ENCODE data around the gene RAD51B.

The RAD51B gene

GRCh38 chr14:68493152-68493911 lies 673.8 kb downstream of the RAD51B start:
- no peak for DNase-seq
- intact Hi-C loops (cut with DNase I) = no loop called here

- no peak for DNase-seq
Measured at GRCh38 chr14:68495101-68496039, 675.8 kb downstream of the RAD51B start.

GRCh38 chr14:68497011-68497410 lies 677.4 kb downstream of the RAD51B start:
- intact Hi-C loops (cut with DNase I) = no loop called here
- no peak for DNase-seq

More at GRCh38 chr14:68495101-68496039, 675.8 kb downstream of the RAD51B start:
- intact Hi-C loops (cut with DNase I) = no loop called here

GRCh38 chr14:68499451-68499850 lies 679.9 kb downstream of the RAD51B start:
- DNase-seq = no peak
- intact Hi-C loops (cut with DNase I) = no loop called here

- intact Hi-C loops (cut with DNase I) = no loop called here
- DNase-seq = no peak
Measured at GRCh38 chr14:68501171-68501570, 681.6 kb downstream of the RAD51B start.

GRCh38 chr14:68501614-68502052 lies 682.1 kb downstream of the RAD51B start:
- peak in 13 of 42 donors; percentile 10 to 50 (median 26) for DNase-seq
- intact Hi-C loops (cut with DNase I) = no loop called here

- intact Hi-C loops (cut with DNase I) = no loop called here
- DNase-seq = no peak
Measured at GRCh38 chr14:68502230-68502629, 682.7 kb downstream of the RAD51B start.

- no peak for DNase-seq
Measured at GRCh38 chr14:68503186-68503825, 683.7 kb downstream of the RAD51B start.

GRCh38 chr14:68504861-68505260 lies 685.3 kb downstream of the RAD51B start:
- no peak for DNase-seq
- intact Hi-C loops (cut with DNase I) = no loop called here

More at GRCh38 chr14:68503186-68503825, 683.7 kb downstream of the RAD51B start:
- intact Hi-C loops (cut with DNase I) = no loop called here

- peak in 5 of 42 donors; percentile 7 to 49 (median 21) for DNase-seq
- intact Hi-C loops (cut with DNase I) = no loop called here
Measured at GRCh38 chr14:68506021-68506644, 686.6 kb downstream of the RAD51B start.

GRCh38 chr14:68506645-68507419 lies 687.3 kb downstream of the RAD51B start:
- intact Hi-C loops (cut with DNase I) = no loop called here
- no peak for DNase-seq

- peak in 12 of 42 donors; percentile 19 to 72 (median 30) for DNase-seq
- intact Hi-C loops (cut with DNase I) = no loop called here
Measured at GRCh38 chr14:68507544-68508081, 688.0 kb downstream of the RAD51B start.

- intact Hi-C loops (cut with DNase I) = no loop called here
- DNase-seq = no peak
Measured at GRCh38 chr14:68508581-68508980, 689.0 kb downstream of the RAD51B start.

- intact Hi-C loops (cut with DNase I) = no loop called here
- DNase-seq = no peak
Measured at GRCh38 chr14:68509188-68509983, 689.8 kb downstream of the RAD51B start.

- intact Hi-C loops (cut with DNase I) = no loop called here
- DNase-seq = no peak
Measured at GRCh38 chr14:68510201-68511128, 690.9 kb downstream of the RAD51B start.
